GM10847 (cell line): ENCODE data around the gene KIT.

Experiments used
- POLR2A ChIP-seq: IDR thresholded peaks from 2 replicates; pipeline ENCODE4 v1.6.1; 2011; ENCODE audit not compliant: insufficient read length; ENCODE audit errors: extremely low read depth

The KIT gene

GRCh38 chr4:54679813-54680212, 22.1 kb downstream of the KIT start:
- TF ChIP-seq POLR2A, result no peak

- TF ChIP-seq POLR2A, result no peak
Measured at GRCh38 chr4:54683616-54684346, 26.0 kb downstream of the KIT start.

DNA sequence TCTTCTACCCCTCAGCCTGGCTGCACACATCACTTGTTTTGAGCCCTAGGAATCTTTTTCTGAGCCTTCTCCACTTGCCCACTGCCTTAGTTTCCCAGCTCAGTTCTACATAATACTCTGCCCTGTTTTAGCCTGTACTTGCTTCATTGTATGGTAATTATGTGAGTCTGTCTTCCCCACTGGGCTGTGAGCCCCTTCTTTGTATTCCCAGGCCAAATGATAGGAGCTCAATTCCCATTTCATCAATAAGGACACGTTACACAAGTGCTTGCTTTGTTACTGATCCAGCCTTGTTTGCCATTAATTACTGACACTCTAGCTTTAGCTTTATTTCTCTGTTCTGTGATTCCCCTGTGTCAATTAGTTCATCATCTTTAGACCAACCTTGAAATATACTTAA, 28.1 kb downstream of the KIT start:
- TF ChIP-seq POLR2A, result no peak

DNA sequence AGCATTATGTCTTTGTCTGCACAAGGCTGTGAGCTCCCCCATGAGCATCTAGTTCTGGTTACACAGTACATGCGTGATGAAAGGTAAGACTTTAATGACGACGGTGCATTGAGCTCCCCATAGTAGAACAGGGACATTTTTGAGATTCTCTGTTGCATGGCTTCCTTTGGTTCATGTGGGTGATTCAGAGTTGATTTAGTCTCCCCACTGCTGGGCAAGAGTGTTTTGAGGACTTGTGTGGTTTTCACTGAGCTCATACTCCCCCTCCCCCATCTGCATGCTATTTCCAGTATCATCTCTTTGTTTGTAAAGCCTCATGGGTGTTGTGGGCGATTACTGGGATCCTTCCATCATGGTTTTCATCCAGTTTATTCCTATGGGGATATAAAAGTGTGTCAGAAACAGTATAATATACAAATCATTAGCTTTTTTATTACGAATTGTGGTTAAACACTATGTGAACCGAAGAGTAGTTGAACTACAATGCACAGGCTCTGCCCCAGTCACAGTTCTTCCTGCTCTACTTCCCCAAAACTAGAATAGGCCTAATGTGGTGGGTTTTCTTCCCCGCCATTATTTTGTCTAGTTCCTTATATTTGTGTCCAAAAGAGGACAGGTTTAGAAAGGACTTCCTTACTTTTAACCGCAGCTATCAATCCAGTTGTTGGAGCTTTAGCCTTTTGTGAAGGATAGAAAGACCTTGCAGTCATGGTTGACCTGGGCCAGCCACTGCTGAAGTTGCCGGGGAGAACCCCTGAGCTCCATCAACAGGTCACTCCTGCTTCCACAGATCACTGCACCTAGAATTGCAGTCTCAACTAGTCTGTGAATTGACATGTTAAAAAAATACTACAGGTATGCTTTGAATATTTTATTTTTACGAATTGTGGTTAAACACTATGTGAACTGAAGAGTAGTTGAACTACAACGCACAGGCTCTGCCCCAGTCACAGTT, 30.4 kb downstream of the KIT start:
- no peak for TF ChIP-seq POLR2A

DNA sequence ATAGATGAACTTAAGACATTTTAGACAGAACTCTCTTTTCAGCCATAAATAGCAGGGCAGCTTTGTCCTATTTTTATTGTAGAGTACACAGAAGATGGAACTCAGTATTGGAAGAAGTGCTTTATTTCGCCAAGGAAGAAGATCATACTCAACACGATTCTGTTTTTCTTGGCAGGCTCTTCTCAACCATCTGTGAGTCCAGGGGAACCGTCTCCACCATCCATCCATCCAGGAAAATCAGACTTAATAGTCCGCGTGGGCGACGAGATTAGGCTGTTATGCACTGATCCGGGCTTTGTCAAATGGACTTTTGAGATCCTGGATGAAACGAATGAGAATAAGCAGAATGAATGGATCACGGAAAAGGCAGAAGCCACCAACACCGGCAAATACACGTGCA, 37.6 kb downstream of the KIT start:
- no peak for TF ChIP-seq POLR2A

DNA sequence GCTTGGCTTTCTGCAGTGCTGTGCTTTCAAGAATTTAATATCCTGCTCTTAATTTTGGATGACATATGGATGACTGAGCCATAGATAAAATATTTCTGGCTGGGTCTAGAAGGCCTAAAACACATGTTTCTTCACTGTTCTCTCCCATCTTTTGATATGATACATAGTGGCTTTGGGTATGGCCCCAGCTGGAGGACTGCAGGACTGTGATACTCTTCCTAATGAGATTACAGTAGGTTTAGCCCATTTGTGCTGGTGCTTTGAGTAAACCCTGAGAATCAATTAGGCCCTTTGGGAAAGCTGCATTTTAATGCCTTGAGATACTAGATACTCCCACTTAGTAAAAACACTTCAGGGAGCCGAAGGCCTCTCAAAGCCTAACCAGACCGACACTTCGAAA, 38.0 kb downstream of the KIT start:
- TF ChIP-seq POLR2A, result no peak

DNA sequence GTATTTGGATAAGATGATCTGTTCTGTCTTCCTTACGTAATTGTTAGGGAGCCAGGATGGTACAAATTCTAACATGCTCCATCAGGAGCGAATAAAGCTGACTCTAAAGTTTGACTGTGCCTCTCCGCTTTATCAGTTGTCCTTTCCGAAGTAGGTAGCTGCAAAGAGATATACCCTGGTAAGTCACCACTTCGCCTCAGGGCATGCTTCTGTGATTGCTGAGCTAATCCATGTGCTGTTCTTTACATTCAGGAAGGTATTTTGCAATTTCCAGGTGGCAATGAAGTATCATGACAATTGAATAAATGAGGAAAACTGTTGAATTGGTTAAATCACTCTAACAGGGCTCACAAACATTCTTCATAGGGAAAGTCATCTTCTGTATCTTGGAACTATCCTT, 38.9 kb downstream of the KIT start:
- no peak for TF ChIP-seq POLR2A

GRCh38 chr4:54700986-54701385, 43.2 kb downstream of the KIT start:
- no peak for TF ChIP-seq POLR2A

DNA sequence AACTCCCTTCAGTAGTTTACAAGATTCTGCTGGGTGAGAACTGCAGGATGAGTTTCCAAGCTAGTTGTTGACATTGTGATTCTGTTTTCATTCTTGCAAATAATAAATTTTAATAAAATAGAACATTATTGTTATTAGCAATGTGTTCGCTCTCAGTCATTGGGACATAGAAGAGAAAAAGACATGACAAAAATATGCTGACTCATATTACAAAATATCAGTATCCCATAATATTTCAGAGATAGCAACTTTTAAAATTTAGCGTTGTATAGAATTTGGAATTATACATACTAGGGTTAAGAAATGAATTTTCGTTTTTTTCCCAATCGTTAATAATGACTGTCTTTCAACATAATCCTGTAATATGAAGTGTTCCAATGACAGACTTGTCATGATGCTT, 45.4 kb downstream of the KIT start:
- no peak for TF ChIP-seq POLR2A

GRCh38 chr4:54707406-54707805, 49.6 kb downstream of the KIT start:
- no peak for TF ChIP-seq POLR2A

DNA sequence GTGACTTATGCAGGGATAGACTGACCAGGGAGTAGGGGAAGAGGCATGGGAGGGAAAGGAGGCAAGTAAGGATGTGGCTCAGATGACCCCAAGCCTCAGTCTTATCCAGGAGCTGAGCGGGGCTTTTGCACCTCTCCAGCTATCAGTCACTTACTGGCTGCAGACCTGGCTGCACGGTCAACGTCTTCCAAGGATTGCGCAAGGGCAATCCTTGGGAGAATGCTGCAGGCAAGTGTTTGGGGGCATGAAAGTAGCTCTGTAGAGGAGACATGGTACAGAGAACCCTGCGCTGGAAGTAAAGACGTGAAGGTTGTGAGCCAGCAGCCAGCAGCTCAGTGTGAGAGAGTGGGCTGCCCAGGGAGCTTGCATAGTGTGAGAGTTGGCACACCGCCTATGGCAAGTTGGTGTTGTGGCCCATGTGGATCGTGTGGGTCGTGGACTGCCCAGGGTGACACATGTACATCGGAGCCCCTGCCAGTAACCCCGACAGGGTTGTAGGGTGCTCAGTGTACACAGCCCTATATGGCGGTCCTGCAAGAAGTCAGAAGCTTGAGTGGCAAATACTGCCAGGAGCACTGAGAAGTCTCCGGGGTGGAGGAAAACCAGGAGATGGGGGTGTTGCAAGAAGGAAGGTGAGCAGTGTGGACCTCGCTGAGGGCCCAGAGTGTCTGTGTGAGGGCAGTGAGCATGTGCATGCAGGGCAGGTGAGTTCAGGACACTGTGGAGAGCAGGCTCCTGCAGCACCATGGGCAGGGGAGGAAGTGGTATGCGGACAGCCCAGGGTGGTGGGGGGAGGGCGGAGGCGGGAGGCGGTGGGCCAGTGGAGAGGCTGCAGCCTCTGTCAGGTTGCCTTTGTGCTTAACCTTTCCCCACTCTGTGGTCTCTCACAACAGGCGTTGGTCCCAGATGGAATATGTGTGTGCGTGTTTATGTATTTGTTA, 50.9 kb downstream of the KIT start:
- no peak for TF ChIP-seq POLR2A

DNA sequence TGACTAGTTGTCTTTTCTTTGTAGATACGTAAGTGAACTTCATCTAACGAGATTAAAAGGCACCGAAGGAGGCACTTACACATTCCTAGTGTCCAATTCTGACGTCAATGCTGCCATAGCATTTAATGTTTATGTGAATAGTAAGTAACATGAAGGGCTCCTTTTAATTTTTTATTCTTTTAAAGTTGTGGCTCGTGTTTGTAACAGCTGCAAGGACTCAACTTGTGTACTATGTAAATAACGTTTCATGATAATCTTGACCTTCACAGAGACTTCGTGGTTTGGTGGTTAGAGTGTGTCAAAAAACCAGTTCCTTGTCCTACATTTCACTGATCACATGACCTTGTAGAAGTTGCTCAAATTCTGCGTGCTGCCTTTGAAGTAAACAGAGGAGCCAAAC, 51.6 kb downstream of the KIT start:
- TF ChIP-seq POLR2A, result no peak

DNA sequence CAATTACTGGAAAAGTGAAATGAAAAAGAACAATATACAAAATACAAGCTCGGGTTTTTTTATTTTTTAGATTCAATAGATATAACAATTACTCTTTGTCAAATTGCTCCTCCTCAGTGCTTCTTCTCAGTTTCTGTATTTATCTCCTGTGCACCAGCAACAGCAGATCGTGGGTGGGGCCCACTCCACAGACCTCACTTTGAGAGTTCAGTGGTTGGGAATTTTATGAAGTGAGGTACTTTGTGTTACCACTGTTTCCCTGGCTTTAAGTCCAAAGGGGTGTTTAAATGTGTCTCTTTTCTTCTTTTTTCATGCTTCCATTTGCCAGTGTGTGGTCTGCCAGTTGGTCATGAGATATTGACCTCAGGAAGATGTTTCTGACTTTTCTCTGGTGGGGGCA, 54.4 kb downstream of the KIT start:
- TF ChIP-seq POLR2A, result no peak

DNA sequence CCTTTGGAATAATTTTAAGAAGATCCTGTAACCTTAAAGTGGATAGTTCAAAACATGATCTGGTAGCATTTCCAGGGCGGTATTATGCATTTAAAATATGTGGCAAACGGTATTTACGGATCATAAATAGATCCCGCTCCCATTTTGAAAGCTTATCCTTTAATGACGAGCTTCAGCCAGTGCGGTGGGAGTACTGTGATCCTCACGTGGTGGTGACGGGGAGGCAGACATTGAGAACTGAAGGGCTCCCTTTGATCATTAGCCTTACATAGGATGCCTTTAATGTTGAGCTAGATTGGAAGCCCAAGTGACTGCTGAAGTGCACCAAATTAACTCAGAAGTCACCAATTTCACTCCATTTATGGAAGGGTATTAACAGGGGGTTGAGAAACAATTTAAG, 56.9 kb downstream of the KIT start:
- no peak for TF ChIP-seq POLR2A

GRCh38 chr4:54716478-54717065, 58.8 kb downstream of the KIT start:
- no peak for TF ChIP-seq POLR2A

GRCh38 chr4:54717694-54718093, 59.9 kb downstream of the KIT start:
- no peak for TF ChIP-seq POLR2A

GRCh38 chr4:54719378-54719777, 61.6 kb downstream of the KIT start:
- no peak for TF ChIP-seq POLR2A
